ENCODE results near the gene NDUFA11. TPM values are rescaled to one million over a fixed set of nuclear protein-coding genes. Genes with fewer than 3 reads are reported as not detected.

Gene NDUFA11
- total and polyA plus RNA-seq, 2 donors (not counting 1 experiment from before 2014, with no cell fraction given): 115 to 276 TPM

GRCh38 chr19:5892772-5893275 is 10.8 kb downstream of the NDUFA11 start:
- 76% methylated on average over 13 of the region's 15 CpGs for whole genome bisulfite sequencing (ENCODE audit: insufficient coverage)
- Histone ChIP-seq H3K36me3 (replicated peaks in 1 of 2; ENCODE audit: control extremely low read depth in 1 of 2, control insufficient read depth in 1 of 2, extremely low read depth in 1 of 2, insufficient read depth in 2 of 2, low read length in 1 of 2) (peaks cover 0 to 9% of the 10 kb centered on the region in 2 experiments), H3K4me1 (ENCODE audit: control insufficient read depth in 2 of 2, insufficient read depth in 2 of 2, low read length in 2 of 2) (peaks cover 0 to 4% of the 10 kb centered on the region in 2 donors), H3K4me3 (ENCODE audit: control extremely low read depth in 1 of 5, extremely low read depth in 1 of 5, insufficient read depth in 1 of 5, low read depth in 2 of 5, low read length in 4 of 5) (no peak overlapping the region), H3K4me2 (replicated peaks; ENCODE audit: low read depth, low read length, poor library complexity, severe bottlenecking) (no peak overlapping the region), H2AFZ (ENCODE audit: insufficient read depth, low read depth, low read length, poor library complexity, severe bottlenecking) (no peak overlapping the region), H3K9me3 (ENCODE audit: control extremely low read depth in 1 of 3, control insufficient read depth in 2 of 3, insufficient read depth in 1 of 3, low read length in 2 of 3) (peaks cover 0 to 12% (median 0%) of the 10 kb centered on the region in 3 donors), H3K79me2 (ENCODE audit: control insufficient read depth, insufficient read depth, low read length) (peaks cover under 1% of the 10 kb centered on the region), H3K9ac (ENCODE audit: low read length) (no peak overlapping the region), H3K27ac (ENCODE audit: low read length in 2 of 2) (no peak overlapping the region), H3K27me3 (replicated peaks in 1 of 4; ENCODE audit: control extremely low read depth in 1 of 4, control insufficient read depth in 3 of 4, insufficient read depth in 4 of 4, low read length in 3 of 4) (peaks cover 0 to 24% (median 3%) of the 10 kb centered on the region in 4 experiments), H4K20me1 (ENCODE audit: control insufficient read depth, insufficient read depth, low read length, poor library complexity, severe bottlenecking) (peaks cover 21% of the 10 kb centered on the region)
- H3K27me3 Mint-ChIP-seq: peaks cover 9% of the 10 kb centered on the region
- TF ChIP-seq EZH2 (IDR thresholded peaks at IDR 0.05; ENCODE audit: borderline replicate concordance, insufficient read depth, low read depth, low read length, poor library complexity, severe bottlenecking) (no peak), CTCF (IDR thresholded peaks at IDR 0.05) (peak; percentile 1)
- H3K4me1 Mint-ChIP-seq: no peaks in the 10 kb centered on the region
- H3K27ac Mint-ChIP-seq: no peak overlapping the region
- DNase-seq (no peak), ATAC-seq (ENCODE audit: low read depth) (no peak)
- intact Hi-C loops (cut with micrococcal nuclease): no loop called here
- ChIA-PET CTCF (no interaction called here), POLR2A (no interaction called here)
- H3K4me3 Mint-ChIP-seq: no peak overlapping the region
- H3K9me3 Mint-ChIP-seq (ENCODE audit: insufficient read depth): no peaks in the 10 kb centered on the region

- Histone ChIP-seq H3K4me2 (replicated peaks; ENCODE audit: low read depth, low read length, poor library complexity, severe bottlenecking) (no peak overlapping the region), H3K27me3 (replicated peaks in 1 of 4; ENCODE audit: control extremely low read depth in 1 of 4, control insufficient read depth in 3 of 4, insufficient read depth in 4 of 4, low read length in 3 of 4) (peaks cover 0 to 24% (median 3%) of the 10 kb centered on the region in 4 experiments), H3K4me3 (ENCODE audit: control extremely low read depth in 1 of 5, extremely low read depth in 1 of 5, insufficient read depth in 1 of 5, low read depth in 2 of 5, low read length in 4 of 5) (no peak overlapping the region), H3K9me3 (ENCODE audit: control extremely low read depth in 1 of 3, control insufficient read depth in 2 of 3, insufficient read depth in 1 of 3, low read length in 2 of 3) (peaks cover 0 to 9% (median 0%) of the 10 kb centered on the region in 3 donors), H3K4me1 (ENCODE audit: control insufficient read depth in 2 of 2, insufficient read depth in 2 of 2, low read length in 2 of 2) (peaks cover 0 to 4% of the 10 kb centered on the region in 2 donors), H4K20me1 (ENCODE audit: control insufficient read depth, insufficient read depth, low read length, poor library complexity, severe bottlenecking) (peaks cover 14% of the 10 kb centered on the region), H3K79me2 (ENCODE audit: control insufficient read depth, insufficient read depth, low read length) (no peaks in the 10 kb centered on the region), H3K36me3 (replicated peaks in 1 of 2; ENCODE audit: control extremely low read depth in 1 of 2, control insufficient read depth in 1 of 2, extremely low read depth in 1 of 2, insufficient read depth in 2 of 2, low read length in 1 of 2) (peaks cover 0 to 9% of the 10 kb centered on the region in 2 experiments), H3K9ac (ENCODE audit: low read length) (no peak overlapping the region), H3K27ac (ENCODE audit: low read length in 2 of 2) (no peak overlapping the region), H2AFZ (ENCODE audit: insufficient read depth, low read depth, low read length, poor library complexity, severe bottlenecking) (no peak overlapping the region)
- no peak overlapping the region for H3K4me3 Mint-ChIP-seq
- H3K4me1 Mint-ChIP-seq: no peaks in the 10 kb centered on the region
- peak; percentile 32 for TF ChIP-seq CTCF (IDR thresholded peaks at IDR 0.05)
- TF ChIP-seq EZH2 (IDR thresholded peaks at IDR 0.05; ENCODE audit: borderline replicate concordance, insufficient read depth, low read depth, low read length, poor library complexity, severe bottlenecking): no peak
- 17% methylated on average over 46 of the region's 48 CpGs for WGBS (ENCODE audit: insufficient coverage)
- ChIA-PET CTCF (no interaction called here), POLR2A (interaction anchor here (0.7 kb wide), 1 partner anchor 12 kb away, joined by 3 read pairs; the partner anchor contains the start of gene VMAC)
- intact Hi-C loops (cut with micrococcal nuclease): no loop called here
- DNase-seq: no peak
- H3K27ac Mint-ChIP-seq: no peak overlapping the region
- H3K27me3 Mint-ChIP-seq: peaks cover 9% of the 10 kb centered on the region
- peak; percentile 44 for ATAC-seq (ENCODE audit: low read depth)
- no peaks in the 10 kb centered on the region for H3K9me3 Mint-ChIP-seq (ENCODE audit: insufficient read depth)
Measured at GRCh38 chr19:5891938-5892771, 11.4 kb downstream of the NDUFA11 start.

All from B cell (primary cell).